ENCODE measurements around the gene CCL17. TPM values are rescaled to one million over a fixed set of nuclear protein-coding genes. Genes with fewer than 3 reads are reported as not detected.

CCL17 gene
- total RNA-seq, 2 experiments from 2014 or later: not detected

DNA sequence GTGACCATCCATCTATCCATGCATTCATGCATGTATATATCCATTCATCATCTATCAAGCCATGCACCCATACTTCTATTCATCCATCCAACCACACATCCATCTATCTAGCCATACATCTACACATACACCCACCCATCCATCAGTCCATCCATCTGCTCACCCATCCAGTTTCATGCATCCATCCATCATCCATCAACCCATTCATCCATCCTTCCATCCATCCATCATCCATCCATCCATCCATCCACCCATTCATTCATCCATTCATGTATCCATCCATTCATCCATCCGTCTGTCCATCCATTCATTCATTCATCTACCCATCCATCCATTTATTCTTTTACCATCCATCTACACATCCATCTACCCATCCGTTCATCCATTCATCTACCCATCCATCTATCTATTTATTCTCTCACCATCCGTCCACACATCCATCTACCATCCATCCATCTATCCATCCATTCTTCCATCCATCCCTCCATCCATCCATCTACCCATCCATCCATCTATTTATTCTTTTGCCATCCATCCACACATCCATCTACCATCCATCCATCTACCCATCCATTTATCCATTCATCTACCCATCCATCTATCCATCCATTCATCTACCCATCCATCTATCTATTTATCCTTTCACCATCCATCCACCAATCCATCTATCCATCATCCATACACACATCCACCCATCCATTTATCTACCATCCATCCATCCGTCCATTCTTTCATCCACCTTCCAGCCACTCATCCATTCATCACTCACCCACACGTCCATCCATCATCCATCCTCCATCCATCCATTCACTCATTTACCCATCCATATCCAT is 3.2 kb downstream of the CCL17 start:
- Histone ChIP-seq H3K36me3 (ENCODE audit: insufficient read depth, low read length) (no peaks in the 10 kb centered on the region), H3K4me2 (ENCODE audit: low read length) (no peak overlapping the region), H3K79me2 (ENCODE audit: insufficient read depth, low read depth, low read length) (no peaks in the 10 kb centered on the region), H3K27ac (ENCODE audit: low read depth, low read length, poor library complexity, severe bottlenecking) (no peak overlapping the region), H3K9me3 (ENCODE audit: low read length) (no peaks in the 10 kb centered on the region), H2AFZ (ENCODE audit: low read length) (no peak overlapping the region), H3K9me2 (ENCODE audit: insufficient read depth, low read length) (no peaks in the 10 kb centered on the region), H4K20me1 (ENCODE audit: insufficient read depth, low read length) (no peaks in the 10 kb centered on the region), H3K4me3 (ENCODE audit: low read depth, low read length, poor library complexity, severe bottlenecking) (no peak overlapping the region), H3K4me1 (ENCODE audit: insufficient read depth, low read length, poor library complexity, severe bottlenecking) (peaks cover 5% of the 10 kb centered on the region)
- DNase-seq (ENCODE audit: low spot score): no peak
- intact Hi-C loops (cut with micrococcal nuclease; ENCODE audit: unreplicated experiment): no loop called here
- CTCF ChIA-PET (ENCODE audit: unreplicated experiment): no interaction called here
- POLR2A ChIA-PET: no interaction called here
- no TSS peak for BruUV-seq (replicated peaks)
- no peak for TF ChIP-seq EZH2phosphoT487 (IDR thresholded peaks at IDR 0.05; ENCODE audit: borderline replicate concordance, low read depth, low read length)
- TF ChIP-seq, protein P1, sequence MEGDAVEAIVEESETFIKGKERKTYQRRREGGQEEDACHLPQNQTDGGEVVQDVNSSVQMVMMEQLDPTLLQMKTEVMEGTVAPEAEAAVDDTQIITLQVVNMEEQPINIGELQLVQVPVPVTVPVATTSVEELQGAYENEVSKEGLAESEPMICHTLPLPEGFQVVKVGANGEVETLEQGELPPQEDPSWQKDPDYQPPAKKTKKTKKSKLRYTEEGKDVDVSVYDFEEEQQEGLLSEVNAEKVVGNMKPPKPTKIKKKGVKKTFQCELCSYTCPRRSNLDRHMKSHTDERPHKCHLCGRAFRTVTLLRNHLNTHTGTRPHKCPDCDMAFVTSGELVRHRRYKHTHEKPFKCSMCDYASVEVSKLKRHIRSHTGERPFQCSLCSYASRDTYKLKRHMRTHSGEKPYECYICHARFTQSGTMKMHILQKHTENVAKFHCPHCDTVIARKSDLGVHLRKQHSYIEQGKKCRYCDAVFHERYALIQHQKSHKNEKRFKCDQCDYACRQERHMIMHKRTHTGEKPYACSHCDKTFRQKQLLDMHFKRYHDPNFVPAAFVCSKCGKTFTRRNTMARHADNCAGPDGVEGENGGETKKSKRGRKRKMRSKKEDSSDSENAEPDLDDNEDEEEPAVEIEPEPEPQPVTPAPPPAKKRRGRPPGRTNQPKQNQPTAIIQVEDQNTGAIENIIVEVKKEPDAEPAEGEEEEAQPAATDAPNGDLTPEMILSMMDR (conservative IDR thresholded peaks at IDR 0.05; ENCODE audit: low read length): no peak

DNA sequence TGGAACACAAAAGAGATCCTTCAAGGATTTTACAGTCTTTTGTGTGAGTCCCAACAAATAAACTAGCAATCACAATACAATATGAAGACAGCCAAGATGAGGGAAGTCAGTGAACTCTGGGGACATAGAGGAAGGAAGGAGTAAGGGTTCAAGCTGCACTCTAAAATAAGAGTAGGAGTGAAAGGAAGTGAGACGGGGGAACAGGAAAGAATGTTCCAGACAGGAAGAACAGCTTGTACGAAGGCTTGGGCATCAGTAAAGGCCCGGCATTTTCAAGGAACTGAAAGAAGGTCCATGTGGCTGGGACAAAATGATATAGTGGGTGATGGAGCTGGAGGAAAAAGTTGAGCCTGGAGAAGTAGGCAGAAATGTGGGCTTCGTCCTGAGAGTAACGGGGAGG is 4.5 kb downstream of the CCL17 start:
- no peak for DNase-seq (ENCODE audit: low spot score)
- H3K9me2 ChIP-seq (ENCODE audit: insufficient read depth, low read length): no peaks in the 10 kb centered on the region
- no peaks in the 10 kb centered on the region for H3K36me3 ChIP-seq (ENCODE audit: insufficient read depth, low read length)
- no peaks in the 10 kb centered on the region for H3K9me3 ChIP-seq (ENCODE audit: low read length)
- H3K4me1 ChIP-seq (ENCODE audit: insufficient read depth, low read length, poor library complexity, severe bottlenecking): peaks cover 18% of the 10 kb centered on the region
- no peak overlapping the region for H3K4me3 ChIP-seq (ENCODE audit: low read depth, low read length, poor library complexity, severe bottlenecking)
- H3K4me2 ChIP-seq (ENCODE audit: low read length): no peak overlapping the region
- no TSS peak for BruUV-seq (replicated peaks)
- no peaks in the 10 kb centered on the region for H3K79me2 ChIP-seq (ENCODE audit: insufficient read depth, low read depth, low read length)
- H2AFZ ChIP-seq (ENCODE audit: low read length): no peak overlapping the region
- TF ChIP-seq, protein P1 (conservative IDR thresholded peaks at IDR 0.05; ENCODE audit: low read length): no peak
- TF ChIP-seq EZH2phosphoT487 (IDR thresholded peaks at IDR 0.05; ENCODE audit: borderline replicate concordance, low read depth, low read length): no peak
- no peaks in the 10 kb centered on the region for H4K20me1 ChIP-seq (ENCODE audit: insufficient read depth, low read length)
- ChIA-PET CTCF (ENCODE audit: unreplicated experiment) (no interaction called here), POLR2A (interaction anchor here (0.6 kb wide), 2 partner anchors 56 to 103 kb away, joined by 5 read pairs; no protein-coding TSS in a partner anchor)
- no peak overlapping the region for H3K27ac ChIP-seq (ENCODE audit: low read depth, low read length, poor library complexity, severe bottlenecking)
- intact Hi-C loops (cut with micrococcal nuclease; ENCODE audit: unreplicated experiment): no loop called here

Data from OCI-LY7 (cell line).